Measurements from ENCODE around the gene BARX1. TPM values are rescaled to one million over a fixed set of nuclear protein-coding genes. Genes with fewer than 3 reads are reported as not detected.

The BARX1 gene, protein sequence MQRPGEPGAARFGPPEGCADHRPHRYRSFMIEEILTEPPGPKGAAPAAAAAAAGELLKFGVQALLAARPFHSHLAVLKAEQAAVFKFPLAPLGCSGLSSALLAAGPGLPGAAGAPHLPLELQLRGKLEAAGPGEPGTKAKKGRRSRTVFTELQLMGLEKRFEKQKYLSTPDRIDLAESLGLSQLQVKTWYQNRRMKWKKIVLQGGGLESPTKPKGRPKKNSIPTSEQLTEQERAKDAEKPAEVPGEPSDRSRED
- not detected in 2 replicates for total RNA-seq

DNA sequence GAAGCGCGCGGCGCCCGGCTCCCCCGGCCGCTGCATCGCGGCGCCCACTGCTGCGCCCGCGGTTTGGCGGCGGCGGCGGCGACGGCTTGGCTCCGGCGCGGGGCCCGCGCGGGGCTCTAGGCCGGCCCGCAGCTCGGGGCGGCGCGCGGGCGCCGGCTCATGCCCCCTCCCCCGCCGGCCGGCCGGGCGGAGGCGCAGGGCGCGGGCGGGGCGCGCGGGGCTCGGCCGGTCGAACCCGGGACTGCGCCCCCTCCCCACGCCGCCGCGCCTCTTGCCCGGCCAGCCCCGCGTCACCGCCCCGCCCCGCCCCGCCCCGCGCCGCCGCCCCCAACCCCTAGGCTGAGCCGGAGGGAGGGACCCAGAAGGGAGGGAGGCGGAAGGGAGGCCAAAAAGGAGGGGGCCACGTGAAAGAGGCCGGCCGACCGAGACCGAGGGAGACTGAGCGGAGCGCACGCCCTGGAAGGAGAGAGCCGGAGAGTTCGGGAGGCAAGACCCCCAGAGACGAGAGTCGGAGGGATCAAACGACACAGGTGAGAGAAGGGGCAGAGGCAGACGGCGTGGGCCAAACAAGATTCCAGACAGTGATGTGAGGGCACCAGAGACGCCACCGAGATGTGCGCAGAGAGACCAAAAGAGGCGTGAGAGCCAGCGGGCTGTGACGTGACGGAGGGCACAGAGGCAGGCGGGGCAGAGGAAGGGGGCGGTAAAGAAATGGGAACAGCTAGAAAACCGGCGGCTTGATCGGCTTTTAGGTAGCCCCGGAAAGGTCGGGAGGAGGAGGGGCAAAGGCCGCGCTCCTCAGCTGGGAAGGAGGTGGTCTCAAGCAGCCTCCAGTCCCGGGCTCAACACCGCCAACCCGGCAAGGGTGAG, at the start of gene BARX1:
Gene BARX1, minus strand, starts transcription at position 245 of the 870 bp plus-strand sequence. Its CDS starts 209 bp downstream, at position 36.

Other genes starting within 250 kb of the BARX1 start
- 9.1 and 12.5 TPM in 2 replicates for gene PTPDC1, start 129.1 kb upstream of the BARX1 start, total RNA-seq

All from vein endothelial cell (primary cell).